GM12878 (cell line): ENCODE data around the gene FDX1.

Experiments
- ETV6 ChIP-seq, 2 experiments: fragments of 450-650 bp in 1 of 2; IDR thresholded peaks in 1 of 2; conservative IDR thresholded peaks in 1 of 2; 2 replicates each; pipeline ENCODE4 v1.6.1; 2014; ENCODE audit warnings: antibody characterized with exemption in 1 of 2, borderline replicate concordance in 1 of 2, low read depth in 1 of 2, mild to moderate bottlenecking in 1 of 2, moderate library complexity in 1 of 2
- EZH2 ChIP-seq: IDR thresholded peaks from 2 replicates; pipeline ENCODE4 v1.6.1; 2012; ENCODE audit warnings: low read depth, mild to moderate bottlenecking, control low read depth, inconsistent platforms, low read length, borderline replicate concordance; ENCODE audit not compliant: control insufficient read depth
- POLR2A ChIP-seq: IDR thresholded peaks from 2 replicates; pipeline ENCODE4 v1.6.1; 2011; ENCODE audit warnings: low read depth, mild to moderate bottlenecking, low read length
- RAD21 ChIP-seq: IDR thresholded peaks from 2 replicates; pipeline ENCODE4 v1.6.1; 2011; ENCODE audit warnings: mild to moderate bottlenecking, low read depth, low read length, moderate library complexity; ENCODE audit not compliant: insufficient read depth
- TF ChIP-seq, protein P1 (sequence below): fragments of 450-650 bp; IDR thresholded peaks from 2 replicates; pipeline ENCODE4 v1.6.1; 2016; ENCODE audit warnings: mild to moderate bottlenecking
- TF ChIP-seq, protein P2 (sequence below), 3 experiments: IDR thresholded peaks in 2 of 3; conservative IDR thresholded peaks in 1 of 3; 2 replicates each; pipeline ENCODE4 v1.5.1; 2011; ENCODE audit warnings: low read depth in 3 of 3, low read length in 3 of 3, mild to moderate bottlenecking in 3 of 3, control low read depth in 2 of 3, moderate library complexity in 2 of 3, inconsistent platforms in 1 of 3, mixed read lengths in 1 of 3; ENCODE audit not compliant: control insufficient read depth in 2 of 3, insufficient read depth in 1 of 3; ENCODE audit errors: extremely low read depth in 1 of 3

GRCh38 chr11:110512026-110512425 lies 82.3 kb downstream of the FDX1 start:
- TF ChIP-seq POLR2A (no peak), EZH2 (no peak), RAD21 (no peak), ETV6 (conservative IDR thresholded peaks at IDR 0.05 in 1 of 2, IDR thresholded peaks at IDR 0.05 in 1 of 2; ENCODE audit: borderline replicate concordance in 1 of 2, low read depth in 1 of 2) (no peak)
- TF ChIP-seq, protein P1, sequence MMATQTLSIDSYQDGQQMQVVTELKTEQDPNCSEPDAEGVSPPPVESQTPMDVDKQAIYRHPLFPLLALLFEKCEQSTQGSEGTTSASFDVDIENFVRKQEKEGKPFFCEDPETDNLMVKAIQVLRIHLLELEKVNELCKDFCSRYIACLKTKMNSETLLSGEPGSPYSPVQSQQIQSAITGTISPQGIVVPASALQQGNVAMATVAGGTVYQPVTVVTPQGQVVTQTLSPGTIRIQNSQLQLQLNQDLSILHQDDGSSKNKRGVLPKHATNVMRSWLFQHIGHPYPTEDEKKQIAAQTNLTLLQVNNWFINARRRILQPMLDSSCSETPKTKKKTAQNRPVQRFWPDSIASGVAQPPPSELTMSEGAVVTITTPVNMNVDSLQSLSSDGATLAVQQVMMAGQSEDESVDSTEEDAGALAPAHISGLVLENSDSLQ = no peak
- TF ChIP-seq, protein P2, sequence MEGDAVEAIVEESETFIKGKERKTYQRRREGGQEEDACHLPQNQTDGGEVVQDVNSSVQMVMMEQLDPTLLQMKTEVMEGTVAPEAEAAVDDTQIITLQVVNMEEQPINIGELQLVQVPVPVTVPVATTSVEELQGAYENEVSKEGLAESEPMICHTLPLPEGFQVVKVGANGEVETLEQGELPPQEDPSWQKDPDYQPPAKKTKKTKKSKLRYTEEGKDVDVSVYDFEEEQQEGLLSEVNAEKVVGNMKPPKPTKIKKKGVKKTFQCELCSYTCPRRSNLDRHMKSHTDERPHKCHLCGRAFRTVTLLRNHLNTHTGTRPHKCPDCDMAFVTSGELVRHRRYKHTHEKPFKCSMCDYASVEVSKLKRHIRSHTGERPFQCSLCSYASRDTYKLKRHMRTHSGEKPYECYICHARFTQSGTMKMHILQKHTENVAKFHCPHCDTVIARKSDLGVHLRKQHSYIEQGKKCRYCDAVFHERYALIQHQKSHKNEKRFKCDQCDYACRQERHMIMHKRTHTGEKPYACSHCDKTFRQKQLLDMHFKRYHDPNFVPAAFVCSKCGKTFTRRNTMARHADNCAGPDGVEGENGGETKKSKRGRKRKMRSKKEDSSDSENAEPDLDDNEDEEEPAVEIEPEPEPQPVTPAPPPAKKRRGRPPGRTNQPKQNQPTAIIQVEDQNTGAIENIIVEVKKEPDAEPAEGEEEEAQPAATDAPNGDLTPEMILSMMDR (IDR thresholded peaks at IDR 0.05 in 2 of 3, conservative IDR thresholded peaks at IDR 0.05 in 1 of 3; ENCODE audit: control insufficient read depth in 2 of 3, extremely low read depth in 1 of 3, insufficient read depth in 1 of 3, low read depth in 3 of 3, low read length in 3 of 3) = no peak
